D721Med (cell line): ENCODE measurements around the gene NATD1.
"Not testable (repeated sequence)": the region's sequence is repeated elsewhere in the genome, so short reads cannot be mapped to it uniquely, and the experiment has no call there.

Experiments
- DNase-seq: peaks from one replicate; pipeline ENCODE4 v3.0.0; 2011; ENCODE audit warnings: low spot score; ENCODE audit not compliant: insufficient read length
- FAIRE-seq: peaks from 2 replicates; lab custom pipeline; 2011; peaks lifted over from hg19 to GRCh38; lab: Jason Lieb, UNC
- CTCF ChIP-seq: IDR thresholded peaks from 2 replicates; pipeline ENCODE4 v1.5.1; 2012; ENCODE audit warnings: mild to moderate bottlenecking, control low read depth; ENCODE audit not compliant: insufficient read depth; ENCODE audit errors: missing control alignments

NATD1 gene

GRCh38 chr17:21233581-21234347 lies 19.4 kb downstream of the NATD1 start:
- FAIRE-seq: no peak
- no peak for DNase-seq
- no peak for TF ChIP-seq CTCF

- DNase-seq (no peak), FAIRE-seq (no peak)
- TF ChIP-seq CTCF: no peak
Observed at GRCh38 chr17:21232033-21232749, 21.0 kb downstream of the NATD1 start.

GRCh38 chr17:21231533-21231932 lies 21.7 kb downstream of the NATD1 start:
- no peak for FAIRE-seq
- TF ChIP-seq CTCF: no peak
- no peak for DNase-seq

- DNase-seq (no peak), FAIRE-seq (no peak)
- no peak for TF ChIP-seq CTCF
Observed at GRCh38 chr17:21228845-21229244, 24.4 kb downstream of the NATD1 start.

GRCh38 chr17:21228111-21228510 lies 25.1 kb downstream of the NATD1 start:
- FAIRE-seq (no peak), DNase-seq (no peak)
- TF ChIP-seq CTCF: no peak

- DNase-seq: peak; percentile 60
- not testable (repeated sequence) for FAIRE-seq
Observed at GRCh38 chr17:21227277-21227676, 25.9 kb downstream of the NATD1 start.

GRCh38 chr17:21223086-21223485 lies 30.1 kb downstream of the NATD1 start:
- no peak for TF ChIP-seq CTCF
- no peak for DNase-seq
- no peak for FAIRE-seq
